GM10266 (cell line): Measurements from ENCODE around the gene ANKRD12.
"Not testable (repeated sequence)": the region's sequence is repeated elsewhere in the genome, so short reads cannot be mapped to it uniquely, and the experiment has no call there.

Experiments used
- DNase-seq: peaks from one replicate; pipeline ENCODE4 v3.0.0; 2012; ENCODE audit errors: extremely low spot score
- TF ChIP-seq, protein P1 (sequence below): IDR thresholded peaks from 2 replicates; pipeline ENCODE4 v1.5.1; 2012; ENCODE audit warnings: mild to moderate bottlenecking, low read depth; ENCODE audit not compliant: control insufficient read depth, insufficient read depth; ENCODE audit errors: missing control alignments

Gene ANKRD12

DNA sequence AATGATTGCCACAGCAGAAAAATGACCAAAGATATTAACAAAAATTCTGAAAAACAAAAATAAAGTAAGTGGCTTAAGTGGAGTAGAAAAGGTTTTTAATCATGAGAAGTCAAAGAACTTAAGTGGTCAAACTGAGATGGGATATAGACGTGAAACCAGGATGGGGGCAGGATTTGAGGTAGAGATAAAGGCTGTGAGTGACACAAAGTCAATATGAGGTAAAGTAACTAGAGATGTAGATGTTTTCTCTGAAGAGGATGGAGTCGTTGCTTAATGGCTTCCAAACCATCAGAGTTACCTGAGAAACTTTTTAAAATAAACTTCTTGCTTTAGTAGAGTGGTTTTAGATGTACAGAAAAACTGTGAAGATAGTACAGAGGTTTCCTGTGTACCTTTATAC, 21.2 kb downstream of the ANKRD12 start:
- TF ChIP-seq, protein P1, sequence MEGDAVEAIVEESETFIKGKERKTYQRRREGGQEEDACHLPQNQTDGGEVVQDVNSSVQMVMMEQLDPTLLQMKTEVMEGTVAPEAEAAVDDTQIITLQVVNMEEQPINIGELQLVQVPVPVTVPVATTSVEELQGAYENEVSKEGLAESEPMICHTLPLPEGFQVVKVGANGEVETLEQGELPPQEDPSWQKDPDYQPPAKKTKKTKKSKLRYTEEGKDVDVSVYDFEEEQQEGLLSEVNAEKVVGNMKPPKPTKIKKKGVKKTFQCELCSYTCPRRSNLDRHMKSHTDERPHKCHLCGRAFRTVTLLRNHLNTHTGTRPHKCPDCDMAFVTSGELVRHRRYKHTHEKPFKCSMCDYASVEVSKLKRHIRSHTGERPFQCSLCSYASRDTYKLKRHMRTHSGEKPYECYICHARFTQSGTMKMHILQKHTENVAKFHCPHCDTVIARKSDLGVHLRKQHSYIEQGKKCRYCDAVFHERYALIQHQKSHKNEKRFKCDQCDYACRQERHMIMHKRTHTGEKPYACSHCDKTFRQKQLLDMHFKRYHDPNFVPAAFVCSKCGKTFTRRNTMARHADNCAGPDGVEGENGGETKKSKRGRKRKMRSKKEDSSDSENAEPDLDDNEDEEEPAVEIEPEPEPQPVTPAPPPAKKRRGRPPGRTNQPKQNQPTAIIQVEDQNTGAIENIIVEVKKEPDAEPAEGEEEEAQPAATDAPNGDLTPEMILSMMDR, result no peak
- no peak for DNase-seq

DNA sequence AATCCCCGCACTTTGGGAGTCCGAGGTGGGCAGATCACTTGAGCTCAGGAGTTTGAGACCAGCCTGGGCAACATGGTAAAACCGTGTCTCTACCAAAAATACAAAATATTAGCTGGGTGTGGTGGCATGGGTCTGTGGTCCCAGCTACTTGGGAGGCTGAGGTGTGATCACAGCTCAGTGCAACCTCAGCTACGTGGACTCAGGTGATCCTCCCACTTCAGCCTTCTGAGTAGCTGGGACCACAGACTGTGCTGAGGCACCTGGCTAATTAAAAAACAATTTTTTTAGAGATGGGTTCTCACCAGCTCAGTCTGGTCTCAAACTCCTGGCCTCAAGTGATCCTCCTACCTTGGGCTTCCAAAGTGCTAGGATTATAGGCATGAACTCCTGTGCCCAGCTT, 23.4 kb downstream of the ANKRD12 start:
- TF ChIP-seq, protein P1, result no peak
- DNase-seq, result no peak

DNA sequence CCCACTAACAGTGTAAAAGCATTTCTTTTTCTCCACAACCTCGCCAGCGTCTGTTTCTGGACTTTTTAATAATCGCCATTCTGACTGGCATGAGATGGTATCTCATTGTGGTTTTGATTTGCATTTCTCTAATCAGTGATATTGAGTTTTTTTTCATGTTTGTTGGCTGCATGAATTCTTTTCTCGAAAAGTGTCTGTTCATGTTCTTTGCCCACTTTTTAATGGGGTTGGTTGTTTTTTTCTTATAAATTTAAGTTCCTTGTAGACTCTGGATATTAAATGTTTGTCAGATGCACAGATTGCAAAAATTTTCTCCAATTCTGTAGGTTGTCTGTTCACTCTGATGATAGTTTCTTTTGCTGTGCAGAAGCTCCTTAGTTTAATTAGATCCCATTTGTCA, 26.1 kb downstream of the ANKRD12 start:
- DNase-seq, result not testable (repeated sequence)

DNA sequence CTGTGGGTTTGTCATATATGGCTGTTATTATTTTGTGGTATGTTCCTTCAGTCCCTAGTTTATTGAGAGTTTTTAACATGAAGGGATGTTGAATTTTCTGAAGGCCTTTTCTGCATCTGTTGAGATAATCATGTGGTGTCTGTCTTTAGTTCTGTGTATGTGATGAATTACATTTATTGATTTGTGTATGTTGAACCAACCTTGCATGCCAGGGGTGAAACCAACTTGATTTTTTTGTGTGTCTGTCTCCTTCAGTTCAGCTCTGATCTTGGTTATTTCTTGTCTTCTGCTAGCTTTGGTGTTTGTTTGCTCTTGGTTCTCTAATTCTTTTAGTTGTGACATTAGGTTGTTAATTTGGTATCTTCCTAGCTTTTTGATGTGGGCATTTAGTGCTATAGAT, 27.6 kb downstream of the ANKRD12 start:
- DNase-seq, result not testable (repeated sequence)

DNA sequence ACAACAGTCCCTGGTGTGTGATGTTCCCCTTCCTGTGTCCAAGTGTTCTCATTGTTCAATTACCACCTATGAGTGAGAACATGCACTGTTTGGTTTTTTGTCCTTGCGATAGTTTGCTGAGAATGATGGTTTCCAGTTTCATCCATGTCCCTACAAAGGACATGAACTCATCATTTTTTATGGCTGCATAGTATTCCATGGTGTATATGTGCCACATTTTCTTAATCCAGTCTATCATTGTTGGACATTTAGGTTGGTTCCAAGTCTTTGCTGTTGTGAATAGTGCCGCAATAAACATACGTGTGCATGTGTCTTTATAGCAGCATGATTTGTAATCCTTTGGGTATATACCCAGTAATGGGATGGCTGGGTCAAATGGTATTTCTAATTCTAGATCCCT, 29.3 kb downstream of the ANKRD12 start:
- not testable (repeated sequence) for DNase-seq

DNA sequence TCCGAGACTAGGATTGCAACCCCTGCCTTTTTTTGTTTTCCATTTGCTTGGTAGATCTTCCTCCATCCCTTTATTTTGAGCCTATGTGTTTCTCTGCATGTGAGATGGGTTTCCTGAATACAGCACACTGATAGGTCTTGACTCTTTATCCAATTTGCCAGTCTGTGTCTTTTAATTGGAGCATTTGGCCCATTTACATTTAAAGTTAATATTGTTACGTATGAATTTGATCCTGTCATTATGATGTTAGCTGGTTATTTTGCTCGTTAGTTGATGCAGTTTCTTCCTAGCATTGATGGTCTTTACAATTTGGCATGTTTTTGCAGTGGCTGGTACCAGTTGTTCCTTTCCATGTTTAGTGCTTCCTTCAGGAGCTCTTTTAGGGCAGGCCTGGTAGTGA, 32.9 kb downstream of the ANKRD12 start:
- not testable (repeated sequence) for DNase-seq

DNA sequence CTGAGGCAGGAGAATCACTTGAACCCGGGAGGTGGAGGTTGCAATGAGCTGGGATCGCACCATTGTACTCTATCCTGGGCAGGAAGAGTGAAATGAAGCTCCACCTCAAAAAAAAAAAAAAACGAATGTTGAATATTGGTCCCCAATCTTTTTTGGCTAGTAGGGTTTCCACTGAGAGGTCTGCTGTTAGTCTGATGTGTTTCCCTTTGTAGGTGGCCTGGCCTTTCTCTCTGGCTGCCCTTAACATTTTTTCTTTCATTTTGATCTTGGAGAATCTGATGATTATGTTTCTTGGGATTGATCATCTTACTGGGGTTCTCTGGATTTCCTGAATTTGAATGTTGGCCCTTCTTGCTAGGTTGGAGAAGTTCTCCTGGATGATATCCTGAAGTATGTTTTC, 35.3 kb downstream of the ANKRD12 start:
- DNase-seq, result not testable (repeated sequence)

DNA sequence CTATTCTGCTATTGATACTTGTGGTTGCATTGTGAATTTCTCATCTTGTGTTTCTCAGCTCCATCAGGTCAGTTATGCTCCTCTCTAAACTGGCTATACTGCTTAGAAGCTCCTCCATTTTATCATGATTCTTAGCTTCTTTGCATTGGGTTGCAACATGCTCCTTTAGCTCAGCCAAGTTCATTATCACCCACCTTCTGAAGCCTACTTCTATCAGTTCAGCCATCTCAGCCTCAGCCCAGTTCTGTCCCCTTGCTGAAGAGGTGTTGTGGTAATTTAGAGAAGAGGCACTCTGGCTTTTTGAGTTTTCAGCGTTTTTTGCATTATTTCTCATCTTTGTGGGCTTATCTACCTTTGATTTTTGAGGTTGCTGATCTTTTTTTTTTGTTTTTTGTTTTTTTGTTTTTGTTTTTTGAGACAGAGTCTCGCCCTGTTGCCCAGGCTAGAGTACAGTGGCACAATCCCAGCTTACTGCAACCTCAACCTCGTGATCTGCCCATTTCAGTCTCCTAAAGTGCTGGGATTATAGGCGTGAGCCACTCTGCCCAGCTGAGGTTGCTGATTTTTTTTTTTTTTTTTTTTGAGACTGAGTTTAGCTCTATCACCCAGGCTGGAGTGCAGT, 36.0 kb downstream of the ANKRD12 start:
- DNase-seq, result no peak
- TF ChIP-seq, protein P1, result no peak

DNA sequence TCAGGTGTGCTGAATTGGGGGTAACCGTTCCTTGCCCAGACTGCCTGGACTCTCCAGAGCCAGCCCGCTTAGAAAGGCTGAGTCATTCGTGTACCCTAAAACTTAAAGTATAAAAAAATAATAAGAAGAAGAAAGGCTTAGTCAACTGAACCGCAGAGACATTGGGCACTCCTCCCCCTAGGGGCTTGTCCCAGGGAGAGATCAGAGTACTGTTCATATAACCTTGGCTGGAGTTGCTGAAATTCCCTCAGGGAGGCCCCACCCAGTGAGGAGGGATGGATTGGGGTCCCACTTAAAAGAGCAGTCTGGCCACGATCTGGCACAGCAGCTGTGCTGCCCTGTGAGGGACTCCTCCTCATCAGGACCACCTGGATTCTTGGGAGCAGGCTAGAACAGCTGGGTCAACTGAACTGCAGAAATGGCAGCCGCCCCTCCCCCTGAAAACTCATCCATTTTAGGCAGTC, 37.2 kb downstream of the ANKRD12 start:
- no peak for DNase-seq
- TF ChIP-seq, protein P1, result no peak

DNA sequence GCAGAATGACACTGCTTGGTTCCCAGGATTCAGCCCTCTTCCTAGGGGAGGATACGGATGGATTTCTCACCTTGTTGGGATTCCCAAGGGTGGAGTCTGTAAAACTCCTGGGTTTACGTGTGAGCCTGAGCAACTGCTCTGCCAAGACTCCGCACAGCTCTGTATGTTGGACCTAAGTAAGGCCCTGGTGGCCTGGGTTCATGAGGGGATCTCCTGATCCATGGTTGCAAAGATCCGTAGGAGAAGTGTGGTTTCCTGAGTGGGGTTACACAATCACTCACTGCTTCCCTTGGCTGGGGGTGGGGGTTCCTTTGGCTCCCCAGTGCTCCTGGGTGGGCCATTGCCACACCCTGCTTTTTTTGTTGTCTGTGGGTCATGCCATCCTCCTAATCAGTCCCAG, 37.7 kb downstream of the ANKRD12 start:
- TF ChIP-seq, protein P1, result no peak
- DNase-seq, result no peak
